SK-N-SH (cell line): ENCODE data around the gene POLD4. TPM values are rescaled to one million over a fixed set of nuclear protein-coding genes. Genes with fewer than 3 reads are reported as not detected.

Experiments
- CTCF ChIA-PET: fragments of 300-600, 350-600 bp; formaldehyde crosslinking; extraction: SDS; loops from one replicate; lab custom pipeline; 2021; lab: Yijun Ruan, JAX
- POLR2A ChIA-PET: fragments of 350-600 bp; sonication (Branson Sonifier 250); formaldehyde crosslinking; extraction: SDS; loops from one replicate; lab custom pipeline; 2020; ENCODE audit warnings: antibody characterized with exemption, inconsistent platforms; lab: Yijun Ruan, JAX
- DNase-seq: peaks from one replicate; pipeline ENCODE4 v3.0.0; 2012
- H2AFZ ChIP-seq: fragments of 200-600 bp; sonication (generic); 2 replicates; pipeline ENCODE4 v1.8.1; 2016; ENCODE audit warnings: antibody characterized with exemption, mild to moderate bottlenecking, low read depth
- H3F3A ChIP-seq: fragments of 200-600 bp; sonication (generic); replicated peaks from 2 replicates; pipeline ENCODE3; 2016; ENCODE audit warnings: antibody characterized with exemption, mild to moderate bottlenecking; ENCODE audit not compliant: insufficient read depth
- H3K27ac ChIP-seq, 2 experiments: fragments of 200-500 bp in 1 of 2; fragments of 200-600 bp in 1 of 2; sonication (Bioruptor generic) in 1 of 2; sonication (generic), shearing (Covaris generic) in 1 of 2; 2 replicates each; pipeline versions ENCODE4 v1.5.1 to v1.6.1; 2014 to 2016; ENCODE audit warnings: low read depth in 2 of 2, inconsistent platforms in 1 of 2, low read length in 1 of 2, mild to moderate bottlenecking in 1 of 2, mixed read lengths in 1 of 2
- H3K27me3 ChIP-seq: fragments of 200-600 bp; sonication (generic), shearing (Covaris generic); 2 replicates; pipeline ENCODE4 v1.6.1; 2016; ENCODE audit warnings: mixed run types; ENCODE audit not compliant: insufficient read depth
- H3K36me3 ChIP-seq, 2 experiments: fragments of 200-500 bp in 1 of 2; fragments of 200-600 bp in 1 of 2; sonication (Bioruptor generic) in 1 of 2; sonication (generic) in 1 of 2; replicated peaks in 1 of 2; 2 replicates each; pipeline versions ENCODE3 to v1.5.1; 2014 to 2016; ENCODE audit warnings: low read length in 1 of 2, mild to moderate bottlenecking in 1 of 2; ENCODE audit not compliant: insufficient read depth in 2 of 2, control insufficient read depth in 1 of 2
- H3K4me1 ChIP-seq, 2 experiments: fragments of 200-500 bp in 1 of 2; fragments of 200-600 bp in 1 of 2; sonication (Bioruptor generic) in 1 of 2; sonication (generic), shearing (Covaris generic) in 1 of 2; 2 replicates each; pipeline versions ENCODE4 v1.5.1 to v1.6.1; 2014 to 2016; ENCODE audit warnings: low read depth in 1 of 2, low read length in 1 of 2, mixed run types in 1 of 2; ENCODE audit not compliant: insufficient read depth in 2 of 2, control insufficient read depth in 1 of 2
- H3K4me2 ChIP-seq: fragments of 200-600 bp; sonication (generic), shearing (Covaris generic); 2 replicates; pipeline ENCODE4 v1.6.1; 2017; ENCODE audit warnings: mixed run types
- H3K4me3 ChIP-seq, 2 experiments: fragments of 200-500 bp in 1 of 2; fragments of 200-600 bp in 1 of 2; sonication (Bioruptor generic) in 1 of 2; sonication (generic), shearing (Covaris generic) in 1 of 2; 2 replicates each; pipeline versions ENCODE4 v1.5.1 to v1.8.1; 2014 to 2016; ENCODE audit warnings: low read depth in 2 of 2, inconsistent platforms in 1 of 2, low read length in 1 of 2, mild to moderate bottlenecking in 1 of 2, mixed read lengths in 1 of 2, moderate library complexity in 1 of 2
- H3K79me2 ChIP-seq: fragments of 200-600 bp; sonication (generic); 2 replicates; pipeline ENCODE4 v1.8.1; 2017; ENCODE audit warnings: mild to moderate bottlenecking; ENCODE audit not compliant: insufficient read depth
- H3K9ac ChIP-seq: fragments of 200-600 bp; sonication (generic); 2 replicates; pipeline ENCODE4 v1.6.1; 2017; ENCODE audit warnings: mixed run types
- H3K9me2 ChIP-seq: fragments of 200-600 bp; sonication (generic); 2 replicates; pipeline ENCODE4 v1.6.1; 2017; ENCODE audit warnings: mixed run types
- H3K9me3 ChIP-seq: fragments of 200-600 bp; sonication (generic); 2 replicates; pipeline ENCODE4 v1.6.1; 2017; ENCODE audit warnings: mixed run types, mild to moderate bottlenecking, moderate library complexity
- H4K20me1 ChIP-seq: fragments of 200-600 bp; sonication (generic); 2 replicates; pipeline ENCODE4 v1.6.1; 2017; ENCODE audit warnings: mild to moderate bottlenecking, mixed run types; ENCODE audit not compliant: insufficient read depth
- GABPA ChIP-seq: IDR thresholded peaks from 2 replicates; pipeline ENCODE4 v1.4.0; 2012; ENCODE audit warnings: low read depth, mild to moderate bottlenecking
- TAF1 ChIP-seq: IDR thresholded peaks from 2 replicates; pipeline ENCODE4 v1.6.1; 2012; ENCODE audit warnings: low read depth, mild to moderate bottlenecking, low read length, moderate library complexity, borderline replicate concordance
- TCF12 ChIP-seq: IDR thresholded peaks from 2 replicates; pipeline ENCODE4 v1.4.0; 2012
- TEAD4 ChIP-seq: IDR thresholded peaks from 2 replicates; pipeline ENCODE4 v1.4.0; 2012; ENCODE audit warnings: mild to moderate bottlenecking, borderline replicate concordance; ENCODE audit not compliant: insufficient read depth
- WGBS: methylation state at CpG from one replicate; pipeline ENCODE4 v1.1.6; 2017; ENCODE audit warnings: low lambda C conversion rate; 5-methylcytosine and 5-hydroxymethylcytosine counted together
- polyA plus RNA-seq, 3 experiments: library from polyadenylated mRNA; depleted of rRNA; stranded (reverse); fragments of >200 nt; gene quantifications; 2 replicates each; pipeline ENCODE4 v1.2.3, GENCODE V29; 2012
- TF ChIP-seq, protein P1 (sequence below): IDR thresholded peaks from 2 replicates; pipeline ENCODE4 v1.4.0; 2012; ENCODE audit warnings: low read depth, borderline replicate concordance
- TF ChIP-seq, protein P2 (sequence below): fragments of 150-350 bp; IDR thresholded peaks from 2 replicates; pipeline ENCODE4 v1.6.1; 2016; ENCODE audit warnings: mild to moderate bottlenecking, low read depth, low read length
- TF ChIP-seq, protein P3 (sequence below): fragments of 200-600 bp; sonication (generic); IDR thresholded peaks from 2 replicates; pipeline ENCODE4 v1.6.1; 2017; ENCODE audit warnings: antibody characterized with exemption, mild to moderate bottlenecking, moderate library complexity

Gene POLD4
- polyA plus RNA-seq, 1 of the 3 experiments (the other 2 are of a cell fraction): 80.4 TPM

DNA sequence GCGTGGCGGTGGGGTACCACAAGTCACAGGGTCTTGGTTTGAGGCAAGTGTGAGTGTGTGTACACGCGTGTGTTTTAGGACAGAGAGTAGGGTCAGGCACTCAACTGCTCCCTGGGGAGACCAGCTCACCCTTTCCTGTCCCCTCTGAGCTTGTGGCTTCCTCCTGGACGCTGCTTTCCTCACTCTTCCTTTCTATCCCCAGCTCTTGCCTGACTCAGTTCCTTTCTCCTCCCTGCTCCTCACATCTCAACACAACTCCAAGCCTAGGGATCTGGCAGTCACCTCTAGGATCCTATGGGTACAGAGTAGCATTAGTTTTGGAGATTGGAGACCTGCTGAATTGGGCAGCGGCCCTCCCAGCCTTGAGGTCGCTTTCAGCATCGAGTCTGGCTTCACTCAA is 15.9 kb upstream of the POLD4 start:
- Histone ChIP-seq H3F3A (peaks cover 4% of the 10 kb centered on the region), H3K27ac (peak overlapping the region in 1 of 2 experiments; percentile 9; a peak in 1 of 4 replicates), H3K79me2 (peaks cover 80% of the 10 kb centered on the region), H4K20me1 (peaks cover 71% of the 10 kb centered on the region), H2AFZ (no peak overlapping the region), H3K4me3 (no peak overlapping the region), H3K9me2 (no peaks in the 10 kb centered on the region), H3K9ac (no peak overlapping the region), H3K4me2 (peak overlapping the region; percentile 38; the same call in 1 of the 2 replicates), H3K4me1 (peaks cover 17 to 35% of the 10 kb centered on the region in 2 experiments; a peak in 3 of 4 replicates), H3K36me3 (peaks cover 5 to 12% of the 10 kb centered on the region in 2 experiments), H3K27me3 (no peaks in the 10 kb centered on the region), H3K9me3 (no peaks in the 10 kb centered on the region)
- ChIA-PET POLR2A (no interaction called here), CTCF (interaction anchor here (1.2 to 19.7 kb wide), 6 partner anchors 9 to 106 kb away, joined by 3 to 955 read pairs (median 12); partner anchors contain the start of gene POLD4)
- WGBS: 84% methylated on average over 3 of the region's 8 CpGs
- DNase-seq: no peak
- TF ChIP-seq, protein P1, sequence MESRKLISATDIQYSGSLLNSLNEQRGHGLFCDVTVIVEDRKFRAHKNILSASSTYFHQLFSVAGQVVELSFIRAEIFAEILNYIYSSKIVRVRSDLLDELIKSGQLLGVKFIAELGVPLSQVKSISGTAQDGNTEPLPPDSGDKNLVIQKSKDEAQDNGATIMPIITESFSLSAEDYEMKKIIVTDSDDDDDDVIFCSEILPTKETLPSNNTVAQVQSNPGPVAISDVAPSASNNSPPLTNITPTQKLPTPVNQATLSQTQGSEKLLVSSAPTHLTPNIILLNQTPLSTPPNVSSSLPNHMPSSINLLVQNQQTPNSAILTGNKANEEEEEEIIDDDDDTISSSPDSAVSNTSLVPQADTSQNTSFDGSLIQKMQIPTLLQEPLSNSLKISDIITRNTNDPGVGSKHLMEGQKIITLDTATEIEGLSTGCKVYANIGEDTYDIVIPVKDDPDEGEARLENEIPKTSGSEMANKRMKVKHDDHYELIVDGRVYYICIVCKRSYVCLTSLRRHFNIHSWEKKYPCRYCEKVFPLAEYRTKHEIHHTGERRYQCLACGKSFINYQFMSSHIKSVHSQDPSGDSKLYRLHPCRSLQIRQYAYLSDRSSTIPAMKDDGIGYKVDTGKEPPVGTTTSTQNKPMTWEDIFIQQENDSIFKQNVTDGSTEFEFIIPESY: no peak
- TF ChIP-seq, protein P2, sequence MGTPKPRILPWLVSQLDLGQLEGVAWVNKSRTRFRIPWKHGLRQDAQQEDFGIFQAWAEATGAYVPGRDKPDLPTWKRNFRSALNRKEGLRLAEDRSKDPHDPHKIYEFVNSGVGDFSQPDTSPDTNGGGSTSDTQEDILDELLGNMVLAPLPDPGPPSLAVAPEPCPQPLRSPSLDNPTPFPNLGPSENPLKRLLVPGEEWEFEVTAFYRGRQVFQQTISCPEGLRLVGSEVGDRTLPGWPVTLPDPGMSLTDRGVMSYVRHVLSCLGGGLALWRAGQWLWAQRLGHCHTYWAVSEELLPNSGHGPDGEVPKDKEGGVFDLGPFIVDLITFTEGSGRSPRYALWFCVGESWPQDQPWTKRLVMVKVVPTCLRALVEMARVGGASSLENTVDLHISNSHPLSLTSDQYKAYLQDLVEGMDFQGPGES: no peak
- TF ChIP-seq TEAD4: no peak
- TF ChIP-seq TCF12: no peak
- no peak for TF ChIP-seq TAF1

DNA sequence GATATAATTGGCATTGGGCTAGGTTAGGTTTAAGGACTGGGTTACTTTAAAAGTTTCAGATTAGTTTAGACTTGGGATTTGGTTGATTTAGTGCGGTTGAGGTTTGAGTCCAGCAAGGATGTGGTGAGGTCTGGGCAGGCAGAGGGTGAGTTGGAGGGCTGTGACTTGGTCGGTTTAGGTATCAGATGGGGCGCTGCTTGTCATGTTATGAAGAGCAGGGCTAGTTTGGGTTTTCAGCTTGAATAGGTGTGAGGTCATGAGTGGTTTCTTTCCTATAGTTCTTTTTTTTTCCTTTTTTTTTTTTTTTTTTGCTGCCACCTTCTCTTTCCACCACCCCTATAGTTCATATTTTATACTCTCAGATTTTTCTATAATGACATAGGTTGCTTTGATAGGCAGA is 15.3 kb upstream of the POLD4 start:
- peak overlapping the region in 1 of 2 experiments; percentile 9; a peak in 1 of 4 replicates for H3K27ac ChIP-seq
- H3K27me3 ChIP-seq: no peaks in the 10 kb centered on the region
- no peak overlapping the region for H3K4me3 ChIP-seq
- peaks cover 71% of the 10 kb centered on the region for H4K20me1 ChIP-seq
- no peak overlapping the region for H3K4me2 ChIP-seq
- DNase-seq: no peak
- H3K4me1 ChIP-seq: peaks cover 17 to 28% of the 10 kb centered on the region in 2 experiments; a peak in 3 of 4 replicates
- 100% methylated on average over 3 of the region's 3 CpGs for WGBS
- ChIA-PET CTCF (interaction anchor here (1.2 to 19.7 kb wide), 5 partner anchors 10 to 106 kb away, joined by 3 to 955 read pairs (median 19); partner anchors contain the start of gene POLD4), POLR2A (no interaction called here)
- no peak overlapping the region for H2AFZ ChIP-seq
- no peaks in the 10 kb centered on the region for H3K9me3 ChIP-seq
- H3K9me2 ChIP-seq: no peaks in the 10 kb centered on the region
- peaks cover 8 to 13% of the 10 kb centered on the region in 2 experiments for H3K36me3 ChIP-seq
- TF ChIP-seq, protein P3, sequence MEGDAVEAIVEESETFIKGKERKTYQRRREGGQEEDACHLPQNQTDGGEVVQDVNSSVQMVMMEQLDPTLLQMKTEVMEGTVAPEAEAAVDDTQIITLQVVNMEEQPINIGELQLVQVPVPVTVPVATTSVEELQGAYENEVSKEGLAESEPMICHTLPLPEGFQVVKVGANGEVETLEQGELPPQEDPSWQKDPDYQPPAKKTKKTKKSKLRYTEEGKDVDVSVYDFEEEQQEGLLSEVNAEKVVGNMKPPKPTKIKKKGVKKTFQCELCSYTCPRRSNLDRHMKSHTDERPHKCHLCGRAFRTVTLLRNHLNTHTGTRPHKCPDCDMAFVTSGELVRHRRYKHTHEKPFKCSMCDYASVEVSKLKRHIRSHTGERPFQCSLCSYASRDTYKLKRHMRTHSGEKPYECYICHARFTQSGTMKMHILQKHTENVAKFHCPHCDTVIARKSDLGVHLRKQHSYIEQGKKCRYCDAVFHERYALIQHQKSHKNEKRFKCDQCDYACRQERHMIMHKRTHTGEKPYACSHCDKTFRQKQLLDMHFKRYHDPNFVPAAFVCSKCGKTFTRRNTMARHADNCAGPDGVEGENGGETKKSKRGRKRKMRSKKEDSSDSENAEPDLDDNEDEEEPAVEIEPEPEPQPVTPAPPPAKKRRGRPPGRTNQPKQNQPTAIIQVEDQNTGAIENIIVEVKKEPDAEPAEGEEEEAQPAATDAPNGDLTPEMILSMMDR: no peak
- TF ChIP-seq GABPA: no peak
- TF ChIP-seq, all 33 proteins: peak for 0
- Histone ChIP-seq H3K79me2 (peaks cover 85% of the 10 kb centered on the region), H3K9ac (no peak overlapping the region), H3F3A (peaks cover 3% of the 10 kb centered on the region)
